ENCODE data around the gene MTR.

The MTR gene

GRCh38 chr1:236779312-236779711 is 15.8 kb upstream of the MTR start:
- no peak for DNase-seq

- DNase-seq, result no peak
These were observed 9.6 kb upstream of the MTR start for GRCh38 chr1:236785477-236785876.

GRCh38 chr1:236786453-236786852 is 8.6 kb upstream of the MTR start:
- DNase-seq, result no peak

- DNase-seq, result no peak
These were observed 482 bp upstream of the MTR start for GRCh38 chr1:236794585-236795034.

- DNase-seq, result no peak
These were observed 920 bp downstream of the MTR start for GRCh38 chr1:236795757-236796667.

GRCh38 chr1:236799001-236799400 is 3.9 kb downstream of the MTR start:
- DNase-seq, result no peak

GRCh38 chr1:236800002-236800620 is 5.0 kb downstream of the MTR start:
- DNase-seq, result no peak

- DNase-seq, result no peak
These were observed 5.5 kb downstream of the MTR start for GRCh38 chr1:236800623-236801022.

GRCh38 chr1:236802264-236802663 is 7.2 kb downstream of the MTR start:
- DNase-seq, result no peak

GRCh38 chr1:236806634-236807033 is 11.5 kb downstream of the MTR start:
- DNase-seq, result no peak

GRCh38 chr1:236808005-236808404 is 12.9 kb downstream of the MTR start:
- DNase-seq, result no peak

- DNase-seq, result no peak
These were observed 13.6 kb downstream of the MTR start for GRCh38 chr1:236808564-236809130.

GRCh38 chr1:236809148-236809547 is 14.1 kb downstream of the MTR start:
- no peak for DNase-seq

- DNase-seq, result no peak
These were observed 14.9 kb downstream of the MTR start for GRCh38 chr1:236810018-236810417.

- DNase-seq, result no peak
These were observed 17.4 kb downstream of the MTR start for GRCh38 chr1:236812334-236813030.

- DNase-seq, result no peak
These were observed 20.8 kb downstream of the MTR start for GRCh38 chr1:236815941-236816340.

GRCh38 chr1:236819856-236820255 is 24.8 kb downstream of the MTR start:
- no peak for DNase-seq

- no peak for DNase-seq
These were observed 26.1 kb downstream of the MTR start for GRCh38 chr1:236821091-236821627.

GRCh38 chr1:236823559-236823958 is 28.5 kb downstream of the MTR start:
- no peak for DNase-seq

GRCh38 chr1:236829085-236829484 is 34.0 kb downstream of the MTR start:
- no peak for DNase-seq

- DNase-seq, result no peak
These were observed 35.0 kb downstream of the MTR start for GRCh38 chr1:236830116-236830515.

- DNase-seq, result no peak
These were observed 35.5 kb downstream of the MTR start for GRCh38 chr1:236830560-236830959.

- DNase-seq, result no peak
These were observed 38.5 kb downstream of the MTR start for GRCh38 chr1:236833575-236833974.

Measured in activated gamma-delta T cell (primary cell).